MCF 10A (cell line): ENCODE data around the gene TBC1D10A. TPM values are rescaled to one million over a fixed set of nuclear protein-coding genes. Genes with fewer than 3 reads are reported as not detected.

Experiments
- BruUV-seq: library from RNA; stranded (reverse); fragments of 400-500 nt; replicated peaks from 2 replicates; lab custom pipeline; 2021; lab: Mats Ljungman, UMichigan
- CTCF ChIA-PET: fragments of 300-600 bp; sonication (Branson Sonifier 250); formaldehyde crosslinking; extraction: SDS; loops from one replicate; lab custom pipeline; 2021; ENCODE audit warnings: antibody characterized with exemption, inconsistent platforms; lab: Yijun Ruan, JAX
- POLR2A ChIA-PET: fragments of 300-600, 350-650 bp; sonication (Branson Sonifier 250); formaldehyde crosslinking; extraction: SDS; loops from one replicate; lab custom pipeline; 2020; ENCODE audit warnings: antibody characterized with exemption, inconsistent platforms; lab: Yijun Ruan, JAX
- DNase-seq: peaks from one replicate; pipeline ENCODE4 v3.0.0-alpha.2; 2018; ENCODE audit not compliant: unreplicated experiment
- H3K27ac Mint-ChIP-seq: one replicate; pipeline ENCODE4 v1.8.0; 2022; ENCODE audit warnings: mild to moderate bottlenecking, low read depth, mixed read lengths; ENCODE audit not compliant: unreplicated experiment
- H3K27me3 Mint-ChIP-seq: one replicate; pipeline ENCODE4 v1.8.0; 2022; ENCODE audit warnings: mixed read lengths; ENCODE audit not compliant: insufficient read depth, unreplicated experiment
- H3K36me3 Mint-ChIP-seq: one replicate; pipeline ENCODE4 v1.8.0; 2022; ENCODE audit warnings: mild to moderate bottlenecking, moderate library complexity, mixed read lengths; ENCODE audit not compliant: insufficient read depth, unreplicated experiment
- H3K4me1 Mint-ChIP-seq: one replicate; pipeline ENCODE4 v1.8.0; 2022; ENCODE audit warnings: mixed read lengths; ENCODE audit not compliant: insufficient read depth, unreplicated experiment
- H3K4me3 Mint-ChIP-seq: one replicate; pipeline ENCODE4 v1.8.0; 2022; ENCODE audit warnings: mild to moderate bottlenecking, moderate library complexity, mixed read lengths; ENCODE audit not compliant: unreplicated experiment
- H3K9me3 Mint-ChIP-seq: one replicate; pipeline ENCODE4 v1.8.0; 2022; ENCODE audit warnings: mixed read lengths; ENCODE audit not compliant: unreplicated experiment
- CTCF ChIP-seq: fragments of 200-600 bp; IDR thresholded peaks from one replicate; pipeline ENCODE4 v1.8.0; 2022; ENCODE audit warnings: antibody characterized with exemption, mild to moderate bottlenecking; ENCODE audit not compliant: unreplicated experiment
- intact Hi-C: fragments of 100-400 bp; cut with micrococcal nuclease; formaldehyde crosslinking; loops from 2 replicates; pipeline ENCODE4 v1.14.1; 2022
- total RNA-seq: library from RNA; stranded (reverse); gene quantifications from 2 replicates; pipeline ENCODE4 v1.2.3, GENCODE V29; 2022

TBC1D10A gene
- total RNA-seq, 1 experiment from 2014 or later: 11.1 TPM

DNA sequence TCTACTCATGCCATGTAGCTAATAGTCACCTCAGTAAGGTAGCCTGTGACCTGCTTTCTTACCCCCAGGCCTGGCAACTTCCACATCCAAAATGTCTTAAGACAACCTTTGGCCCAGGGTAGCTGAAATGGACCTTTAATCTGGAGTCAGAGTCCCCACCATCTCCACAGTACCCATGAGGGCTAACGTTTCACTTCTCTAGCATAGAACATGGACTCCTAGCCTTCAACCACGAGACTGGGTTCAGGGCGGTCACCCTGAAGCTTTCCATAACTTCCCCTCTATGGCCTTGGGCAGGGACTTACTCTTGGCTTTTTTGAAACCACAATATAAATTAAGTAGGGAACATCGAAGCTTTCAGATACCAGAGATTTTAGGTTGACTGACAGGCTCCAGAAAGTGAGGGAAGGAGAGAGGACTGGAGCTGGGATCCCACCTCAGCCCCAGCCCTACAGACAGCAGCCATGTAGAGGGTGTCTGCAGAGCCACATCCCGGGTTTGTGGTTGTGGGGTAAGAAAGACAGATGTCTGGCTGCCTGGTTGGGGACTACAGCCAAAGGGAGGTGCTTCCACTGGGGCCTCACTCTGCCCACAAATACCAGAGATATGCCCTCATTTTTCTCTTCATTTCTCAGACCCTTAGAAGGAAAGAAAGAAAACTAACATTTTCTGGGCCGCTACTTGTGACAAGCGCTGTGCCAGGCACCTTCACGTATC lies 2.6 kb downstream of the TBC1D10A start:
- Mint-ChIP-seq H3K4me3 (peak overlapping the region; percentile 21), H3K36me3 (no peaks in the 10 kb centered on the region), H3K27me3 (no peaks in the 10 kb centered on the region), H3K27ac (no peak overlapping the region), H3K4me1 (peaks cover 23% of the 10 kb centered on the region), H3K9me3 (no peaks in the 10 kb centered on the region)
- CTCF ChIA-PET: interaction anchor here (0.5 to 3.5 kb wide), 12 partner anchors 18 to 645 kb away, joined by 3 to 12 read pairs (median 4); no protein-coding TSS in a partner anchor
- no peak for DNase-seq
- TF ChIP-seq CTCF: no peak
- no TSS peak for BruUV-seq
- POLR2A ChIA-PET: interaction anchor here (0.6 to 7.5 kb wide), 5 partner anchors 11 to 34 kb away, joined by 3 to 109 read pairs (median 10); partner anchors contain the start of genes CASTOR1, CCDC157 and SF3A1
- intact Hi-C loops: no loop called here

DNA sequence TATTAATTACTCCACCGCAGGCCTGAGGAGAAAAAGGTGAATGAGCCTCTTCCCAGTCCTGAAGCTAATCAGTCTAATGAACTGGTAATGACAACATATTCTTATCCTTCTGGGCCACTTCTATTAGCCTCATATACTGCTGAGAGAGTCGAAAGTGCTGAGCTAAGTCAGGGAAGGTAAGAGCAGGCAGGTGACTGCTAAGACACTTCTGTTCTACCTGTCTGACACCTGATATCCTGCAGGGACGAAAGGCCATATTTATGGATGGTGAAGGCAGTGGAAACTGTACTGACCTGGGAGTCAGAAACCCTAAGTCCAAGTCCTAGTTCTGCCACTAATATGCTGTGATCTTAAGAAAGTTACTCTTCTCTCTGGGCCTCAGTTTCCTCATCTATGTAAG lies 3.5 kb downstream of the TBC1D10A start:
- POLR2A ChIA-PET: interaction anchor here (0.7 to 7.5 kb wide), 4 partner anchors 10 to 33 kb away, joined by 3 to 109 read pairs (median 23); partner anchors contain the start of gene CASTOR1
- H3K27me3 Mint-ChIP-seq: no peaks in the 10 kb centered on the region
- H3K27ac Mint-ChIP-seq: no peak overlapping the region
- no peak overlapping the region for H3K4me3 Mint-ChIP-seq
- BruUV-seq: no TSS peak
- H3K9me3 Mint-ChIP-seq: no peaks in the 10 kb centered on the region
- H3K4me1 Mint-ChIP-seq: peaks cover 27% of the 10 kb centered on the region
- CTCF ChIA-PET: interaction anchor here (0.7 to 3.5 kb wide), 4 partner anchors 32 to 383 kb away, joined by 3 to 12 read pairs (median 4); no protein-coding TSS in a partner anchor
- TF ChIP-seq CTCF: no peak
- DNase-seq: no peak
- intact Hi-C loops: no loop called here
- peaks cover 2% of the 10 kb centered on the region for H3K36me3 Mint-ChIP-seq

DNA sequence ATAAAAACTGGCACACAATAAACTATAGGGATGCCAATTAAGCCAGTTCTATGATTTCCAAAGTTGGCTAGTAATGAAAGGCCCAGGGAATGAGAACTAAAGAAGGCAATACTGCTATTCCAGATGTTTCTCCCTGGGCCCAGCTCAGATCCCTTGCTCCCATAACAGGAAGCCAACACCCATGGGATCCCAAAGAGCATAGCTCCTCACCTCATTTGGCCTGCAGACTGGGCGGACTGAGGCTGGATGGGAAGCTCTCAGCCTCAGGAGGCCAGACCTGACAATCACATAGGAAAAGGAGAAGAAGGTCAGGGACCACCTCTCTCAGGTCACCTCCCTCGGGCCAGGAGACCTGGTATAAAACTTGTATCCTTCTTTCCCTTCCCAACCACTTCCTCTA lies 5.3 kb downstream of the TBC1D10A start:
- ChIA-PET POLR2A (interaction anchor here (0.7 to 1.7 kb wide), 2 partner anchors 32 to 63 kb away, joined by 3 read pairs; partner anchors contain the start of gene CASTOR1), CTCF (interaction anchor here (0.6 to 3.5 kb wide), 2 partner anchors 34 to 66 kb away, joined by 5 to 12 read pairs; no protein-coding TSS in a partner anchor)
- Mint-ChIP-seq H3K4me1 (peaks cover 23% of the 10 kb centered on the region), H3K36me3 (peaks cover 4% of the 10 kb centered on the region), H3K9me3 (no peaks in the 10 kb centered on the region), H3K4me3 (no peak overlapping the region), H3K27me3 (no peaks in the 10 kb centered on the region), H3K27ac (no peak overlapping the region)
- intact Hi-C loops: no loop called here
- BruUV-seq: no TSS peak
- no peak for DNase-seq
- TF ChIP-seq CTCF: no peak

GRCh38 chr22:30320021-30320556 lies 6.7 kb downstream of the TBC1D10A start:
- no TSS peak for BruUV-seq
- no peaks in the 10 kb centered on the region for H3K27me3 Mint-ChIP-seq
- ChIA-PET POLR2A (interaction anchor here (1.7 kb wide), 1 partner anchor 31 kb away, joined by 3 read pairs; the partner anchor contains the start of gene CASTOR1), CTCF (interaction anchor here (0.9 kb wide), 1 partner anchor 57 kb away, joined by 3 read pairs; no protein-coding TSS in a partner anchor)
- DNase-seq: no peak
- no peak for TF ChIP-seq CTCF
- H3K4me3 Mint-ChIP-seq: no peak overlapping the region
- peaks cover 4% of the 10 kb centered on the region for H3K36me3 Mint-ChIP-seq
- intact Hi-C loops: no loop called here
- no peaks in the 10 kb centered on the region for H3K9me3 Mint-ChIP-seq
- peaks cover 15% of the 10 kb centered on the region for H3K4me1 Mint-ChIP-seq
- no peak overlapping the region for H3K27ac Mint-ChIP-seq
